Ishikawa (cell line): ENCODE results near the gene TRIM24.

Source experiments
- CEBPB ChIP-seq: IDR thresholded peaks from 2 replicates; pipeline ENCODE4 v1.6.1; 2012
- CREB1 ChIP-seq: IDR thresholded peaks from 2 replicates; pipeline ENCODE4 v1.6.1; 2012; ENCODE audit warnings: low read depth
- EGR1 ChIP-seq: IDR thresholded peaks from 2 replicates; pipeline ENCODE4 v1.6.1; 2012
- EP300 ChIP-seq: IDR thresholded peaks from 2 replicates; pipeline ENCODE4 v1.6.1; 2012; ENCODE audit warnings: borderline replicate concordance
- FOXM1 ChIP-seq: IDR thresholded peaks from 2 replicates; pipeline ENCODE4 v1.6.1; 2012; ENCODE audit warnings: low read depth, borderline replicate concordance
- MAX ChIP-seq: IDR thresholded peaks from 2 replicates; pipeline ENCODE4 v1.6.1; 2012
- NFIC ChIP-seq: IDR thresholded peaks from 2 replicates; pipeline ENCODE4 v1.6.1; 2012
- RAD21 ChIP-seq: IDR thresholded peaks from 2 replicates; pipeline ENCODE4 v1.6.1; 2012; ENCODE audit warnings: low read depth
- REST ChIP-seq: IDR thresholded peaks from 2 replicates; pipeline ENCODE4 v1.6.1; 2012; ENCODE audit warnings: low read depth, mild to moderate bottlenecking
- TAF1 ChIP-seq: IDR thresholded peaks from 2 replicates; pipeline ENCODE4 v1.6.1; 2012; ENCODE audit warnings: low read depth, mild to moderate bottlenecking
- TCF12 ChIP-seq: IDR thresholded peaks from 2 replicates; pipeline ENCODE4 v1.6.1; 2012; ENCODE audit warnings: low read depth
- TEAD4 ChIP-seq: IDR thresholded peaks from 2 replicates; pipeline ENCODE4 v1.6.1; 2012
- USF1 ChIP-seq: IDR thresholded peaks from 2 replicates; pipeline ENCODE4 v1.6.1; 2012
- YY1 ChIP-seq: IDR thresholded peaks from 2 replicates; pipeline ENCODE4 v1.6.1; 2012; ENCODE audit warnings: low read depth
- ZBTB7A ChIP-seq: IDR thresholded peaks from 2 replicates; pipeline ENCODE4 v1.6.1; 2012; ENCODE audit warnings: low read depth

Gene TRIM24

GRCh38 chr7:138603549-138604318 is 143.7 kb downstream of the TRIM24 start:
- TF ChIP-seq YY1 (no peak), FOXM1 (no peak), NFIC (no peak), REST (no peak), TCF12 (no peak), TAF1 (no peak), RAD21 (no peak), USF1 (no peak), EP300 (no peak), CREB1 (no peak), TEAD4 (no peak), EGR1 (no peak), ZBTB7A (no peak), CEBPB (no peak), MAX (no peak)

- TF ChIP-seq TCF12, result no peak
- no peak for TF ChIP-seq CEBPB
- TF ChIP-seq TEAD4, result no peak
- no peak for TF ChIP-seq CREB1
- no peak for TF ChIP-seq MAX
- TF ChIP-seq RAD21, result no peak
- no peak for TF ChIP-seq EGR1
- TF ChIP-seq REST, result no peak
- TF ChIP-seq YY1, result no peak
- no peak for TF ChIP-seq NFIC
- no peak for TF ChIP-seq USF1
- TF ChIP-seq EP300, result no peak
- TF ChIP-seq TAF1, result no peak
- TF ChIP-seq ZBTB7A, result no peak
- TF ChIP-seq FOXM1, result no peak
These were observed 146.2 kb downstream of the TRIM24 start for GRCh38 chr7:138606236-138606635.

GRCh38 chr7:138607216-138608126 is 147.4 kb downstream of the TRIM24 start:
- TF ChIP-seq TAF1, result no peak
- no peak for TF ChIP-seq EGR1
- TF ChIP-seq EP300, result no peak
- no peak for TF ChIP-seq NFIC
- TF ChIP-seq CREB1, result no peak
- TF ChIP-seq REST, result no peak
- no peak for TF ChIP-seq ZBTB7A
- no peak for TF ChIP-seq YY1
- no peak for TF ChIP-seq FOXM1
- TF ChIP-seq CEBPB, result no peak
- TF ChIP-seq TEAD4, result no peak
